Neuronal stem cell (in vitro differentiated cells): ENCODE data around the gene MRGPRX3.

Experiments used
- DNase-seq: peaks from one replicate; pipeline ENCODE4 v3.0.0-alpha.2; 2013; ENCODE audit warnings: low spot score
- H2AFZ ChIP-seq: one replicate; pipeline ENCODE4 v1.6.1; 2013; ENCODE audit warnings: mild to moderate bottlenecking, low read length, inconsistent platforms
- H2AK5ac ChIP-seq: 2 replicates; pipeline ENCODE4 v1.6.1; 2013; ENCODE audit warnings: low read depth, mild to moderate bottlenecking, inconsistent platforms, low read length, moderate library complexity, mixed read lengths
- H2BK120ac ChIP-seq: 2 replicates; pipeline ENCODE4 v1.6.1; 2013; ENCODE audit warnings: low read depth, mild to moderate bottlenecking, inconsistent platforms, low read length, moderate library complexity, mixed read lengths
- H2BK12ac ChIP-seq: one replicate; pipeline ENCODE4 v1.6.1; 2013; ENCODE audit warnings: low read length, inconsistent platforms
- H2BK15ac ChIP-seq: 2 replicates; pipeline ENCODE4 v1.6.1; 2013; ENCODE audit warnings: mild to moderate bottlenecking, low read length, inconsistent platforms, mixed read lengths
- H2BK5ac ChIP-seq: one replicate; pipeline ENCODE4 v1.6.1; 2013; ENCODE audit warnings: inconsistent platforms, mild to moderate bottlenecking, low read length, moderate library complexity
- H3K14ac ChIP-seq: one replicate; pipeline ENCODE4 v1.6.1; 2013; ENCODE audit warnings: low read length, inconsistent platforms
- H3K18ac ChIP-seq: 2 replicates; pipeline ENCODE4 v1.6.1; 2013; ENCODE audit warnings: low read length, inconsistent platforms
- H3K23ac ChIP-seq: 2 replicates; pipeline ENCODE4 v1.6.1; 2013; ENCODE audit warnings: low read depth, mild to moderate bottlenecking, mixed read lengths, low read length, inconsistent platforms; ENCODE audit not compliant: poor library complexity
- H3K27ac ChIP-seq: replicated peaks from 3 replicates; pipeline ENCODE4 v1.5.1; 2013; ENCODE audit warnings: low read length, inconsistent platforms
- H3K27me3 ChIP-seq, 3 experiments: 2 replicates each; pipeline ENCODE4 v1.6.1; 2013; ENCODE audit warnings: low read length in 3 of 3, mild to moderate bottlenecking in 2 of 3, inconsistent platforms in 1 of 3, low read depth in 1 of 3, mixed read lengths in 1 of 3, moderate library complexity in 1 of 3; ENCODE audit not compliant: control insufficient read depth in 3 of 3, insufficient read depth in 3 of 3
- H3K36me3 ChIP-seq, 2 donors: replicated peaks in 1 of 2; 2 replicates each; pipeline ENCODE4 v1.6.1; 2013; ENCODE audit warnings: low read length in 2 of 2; ENCODE audit not compliant: control insufficient read depth in 2 of 2, insufficient read depth in 2 of 2
- H3K4ac ChIP-seq: 2 replicates; pipeline ENCODE4 v1.6.1; 2013; ENCODE audit warnings: inconsistent platforms, mild to moderate bottlenecking, low read length, moderate library complexity
- H3K4me1 ChIP-seq, 2 donors: 1 replicate in 1 of 2; 2 replicates in 1 of 2; pipeline ENCODE4 v1.6.1; 2013; ENCODE audit warnings: low read length in 2 of 2, low read depth in 1 of 2; ENCODE audit not compliant: control insufficient read depth in 2 of 2, insufficient read depth in 1 of 2
- H3K4me2 ChIP-seq: one replicate; pipeline ENCODE4 v1.6.1; 2013; ENCODE audit warnings: mild to moderate bottlenecking, low read length, inconsistent platforms; ENCODE audit not compliant: insufficient read depth, poor library complexity, severe bottlenecking
- H3K4me3 ChIP-seq, 2 donors: 2 replicates each; pipeline ENCODE4 v1.5.1; 2013; ENCODE audit warnings: low read length in 2 of 2, mild to moderate bottlenecking in 2 of 2, inconsistent platforms in 1 of 2, moderate library complexity in 1 of 2
- H3K79me1 ChIP-seq: one replicate; pipeline ENCODE4 v1.6.1; 2013; ENCODE audit warnings: low read depth, mild to moderate bottlenecking, inconsistent platforms, low read length, moderate library complexity
- H3K9ac ChIP-seq: one replicate; pipeline ENCODE4 v1.6.1; 2013; ENCODE audit warnings: mild to moderate bottlenecking, low read depth, low read length, inconsistent platforms; ENCODE audit not compliant: poor library complexity
- H3K9me3 ChIP-seq, 2 donors: replicated peaks in 1 of 2; 2 replicates each; pipeline versions ENCODE3 to v1.6.1; 2013; ENCODE audit warnings: low read length in 2 of 2, mild to moderate bottlenecking in 2 of 2, inconsistent platforms in 1 of 2, low read depth in 1 of 2, mixed read lengths in 1 of 2, moderate library complexity in 1 of 2; ENCODE audit not compliant: control insufficient read depth in 2 of 2, insufficient read depth in 1 of 2
- H4K8ac ChIP-seq: one replicate; pipeline ENCODE4 v1.6.1; 2013; ENCODE audit warnings: low read depth, mild to moderate bottlenecking, inconsistent platforms, low read length, moderate library complexity
- H4K91ac ChIP-seq: one replicate; pipeline ENCODE4 v1.6.1; 2013; ENCODE audit warnings: low read length, low read depth, mild to moderate bottlenecking, inconsistent platforms; ENCODE audit not compliant: poor library complexity
- WGBS, 2 donors: extraction: QIAGEN DNeasy Blood & Tissue Kit; methylation state at CpG; one replicate each; pipeline ENCODE4 v1.1.7; 2013; ENCODE audit warnings: missing lambda C conversion rate in 2 of 2, mixed read lengths in 1 of 2; ENCODE audit not compliant: insufficient read length in 2 of 2, insufficient replicate concordance in 1 of 2; ENCODE audit errors: extremely low coverage in 2 of 2; 5-methylcytosine and 5-hydroxymethylcytosine counted together

Gene MRGPRX3

DNA sequence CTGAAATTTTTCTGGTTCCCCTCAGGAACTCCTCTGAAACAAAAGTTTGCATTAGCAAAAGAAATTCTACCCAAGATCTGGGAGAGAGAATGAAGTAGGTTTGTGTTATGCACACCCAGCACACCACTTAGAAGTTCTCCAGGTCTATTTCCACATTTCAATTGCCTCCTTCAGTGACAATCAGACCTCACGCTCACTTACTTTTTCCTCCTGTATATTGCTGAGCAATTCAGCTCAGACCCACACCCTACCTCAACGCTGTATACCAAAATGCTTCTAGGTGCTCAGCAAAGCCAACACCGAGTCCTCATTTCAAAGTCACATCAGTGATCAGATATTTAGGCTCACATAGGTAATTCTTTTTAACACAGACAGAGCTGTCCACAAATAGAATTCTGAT, 19.2 kb downstream of the MRGPRX3 start:
- no CpG with 5 or more reads among the region's 3 CpGs for WGBS, 2 donors

GRCh38 chr11:18168372-18168771, 36.0 kb downstream of the MRGPRX3 start:
- Histone ChIP-seq H3K79me1 (no peaks in the 10 kb centered on the region), H3K23ac (no peak overlapping the region), H3K4me3 (no peak overlapping the region), H4K91ac (no peak overlapping the region), H2BK15ac (no peak overlapping the region), H3K18ac (no peak overlapping the region), H3K4ac (no peak overlapping the region), H3K14ac (no peak overlapping the region), H2AK5ac (no peak overlapping the region), H3K27me3 (peaks cover 0 to 4% (median 0%) of the 10 kb centered on the region in 3 experiments), H3K36me3 (no peaks in the 10 kb centered on the region), H2BK12ac (no peak overlapping the region), H2BK120ac (no peak overlapping the region), H3K4me1 (no peaks in the 10 kb centered on the region), H3K9me3 (no peaks in the 10 kb centered on the region), H4K8ac (no peak overlapping the region), H2BK5ac (no peak overlapping the region), H2AFZ (no peak overlapping the region), H3K27ac (no peak overlapping the region), H3K4me2 (no peak overlapping the region), H3K9ac (no peak overlapping the region)
- DNase-seq = no peak
- no CpG with 5 or more reads among the region's 1 CpG for WGBS, 2 donors

More for the DNA sequence above, 19.2 kb downstream of the MRGPRX3 start:
- Histone ChIP-seq H3K9me3 (no peaks in the 10 kb centered on the region), H2BK12ac (no peak overlapping the region), H2BK15ac (no peak overlapping the region), H2AK5ac (no peak overlapping the region), H3K18ac (no peak overlapping the region), H3K4me1 (no peaks in the 10 kb centered on the region), H3K23ac (no peak overlapping the region), H2BK5ac (no peak overlapping the region), H3K27ac (no peak overlapping the region), H4K8ac (no peak overlapping the region), H3K4me3 (no peak overlapping the region), H3K4ac (no peak overlapping the region), H3K14ac (no peak overlapping the region), H3K27me3 (peaks cover 0 to 34% (median 0%) of the 10 kb centered on the region in 3 experiments), H3K9ac (no peak overlapping the region), H2AFZ (no peak overlapping the region), H3K4me2 (no peak overlapping the region), H3K79me1 (no peaks in the 10 kb centered on the region), H3K36me3 (no peaks in the 10 kb centered on the region), H4K91ac (no peak overlapping the region), H2BK120ac (no peak overlapping the region)
- no peak for DNase-seq

- no peak overlapping the region for H2BK5ac ChIP-seq
- no peak overlapping the region for H2AFZ ChIP-seq
- H3K14ac ChIP-seq = no peak overlapping the region
- no peaks in the 10 kb centered on the region for H3K36me3 ChIP-seq
- no peak overlapping the region for H3K9ac ChIP-seq
- peaks cover 0 to 4% (median 0%) of the 10 kb centered on the region in 3 experiments for H3K27me3 ChIP-seq
- H3K4me3 ChIP-seq = no peak overlapping the region
- H3K4me1 ChIP-seq = no peaks in the 10 kb centered on the region
- peak; percentile 6 for DNase-seq
- WGBS, 2 donors = no CpG with 5 or more reads among the region's 4 CpGs
- H3K79me1 ChIP-seq = no peaks in the 10 kb centered on the region
- H3K18ac ChIP-seq = no peak overlapping the region
- no peak overlapping the region for H3K4me2 ChIP-seq
- H4K8ac ChIP-seq = no peak overlapping the region
- no peak overlapping the region for H3K4ac ChIP-seq
- no peak overlapping the region for H2BK12ac ChIP-seq
- no peak overlapping the region for H2BK120ac ChIP-seq
- H2AK5ac ChIP-seq = no peak overlapping the region
- H3K9me3 ChIP-seq = no peaks in the 10 kb centered on the region
- H3K27ac ChIP-seq = no peak overlapping the region
- H2BK15ac ChIP-seq = no peak overlapping the region
- no peak overlapping the region for H4K91ac ChIP-seq
- no peak overlapping the region for H3K23ac ChIP-seq
Measured at GRCh38 chr11:18171377-18172000, 39.1 kb downstream of the MRGPRX3 start.

GRCh38 chr11:18172666-18173065, 40.3 kb downstream of the MRGPRX3 start, which contains the start of gene MRGPRX4:
Gene MRGPRX4 (plus strand): TSS chr11:18172837. CDS start chr11:18173257, 420 bp downstream.
- WGBS, 2 donors = no CpG with 5 or more reads among the region's 3 CpGs
- Histone ChIP-seq H3K4me1 (no peaks in the 10 kb centered on the region), H4K91ac (no peak within 1 kb of the TSS), H3K27ac (no peak within 1 kb of the TSS), H3K4me3 (no peak within 1 kb of the TSS), H2BK5ac (peak within 1 kb of the TSS; percentile 11), H2BK12ac (no peak within 1 kb of the TSS), H4K8ac (no peak within 1 kb of the TSS), H2AK5ac (no peak within 1 kb of the TSS), H2AFZ (no peak within 1 kb of the TSS), H3K4me2 (no peak within 1 kb of the TSS), H3K14ac (no peak within 1 kb of the TSS), H3K36me3 (no peaks in the 10 kb centered on the region), H2BK15ac (no peak within 1 kb of the TSS), H3K79me1 (no peaks in the 10 kb centered on the region), H3K27me3 (peaks cover 0 to 4% (median 0%) of the 10 kb centered on the region in 3 experiments), H2BK120ac (no peak within 1 kb of the TSS), H3K18ac (no peak within 1 kb of the TSS), H3K9ac (peak within 1 kb of the TSS; percentile 13), H3K9me3 (no peaks in the 10 kb centered on the region), H3K4ac (peak within 1 kb of the TSS; percentile 13), H3K23ac (peak within 1 kb of the TSS; percentile 50)
- DNase-seq = no peak
